HEK293 (cell line): Measurements from ENCODE around the gene STOML1.

ENCODE experiments used
- BCL11B ChIP-seq: fragments of 450-650 bp; formaldehyde crosslinking; IDR thresholded peaks from 2 replicates; pipeline ENCODE4 v1.5.1; 2016; ENCODE audit warnings: low read depth, missing biosample characterization, missing genetic modification characterization
- CTCF ChIP-seq: fragments of 450-650 bp; formaldehyde crosslinking; IDR thresholded peaks from 2 replicates; pipeline ENCODE4 v1.5.1; 2016; ENCODE audit warnings: missing biosample characterization, missing genetic modification characterization
- KLF16 ChIP-seq: fragments of 450-650 bp; formaldehyde crosslinking; IDR thresholded peaks from 2 replicates; pipeline ENCODE4 v1.5.1; 2017; ENCODE audit warnings: missing biosample characterization, missing genetic modification characterization
- YY1 ChIP-seq: fragments of 450-650 bp; formaldehyde crosslinking; IDR thresholded peaks from 2 replicates; pipeline ENCODE4 v1.5.1; 2018; ENCODE audit warnings: missing biosample characterization, missing genetic modification characterization
- ZBTB1 ChIP-seq: fragments of 450-650 bp; formaldehyde crosslinking; IDR thresholded peaks from 2 replicates; pipeline ENCODE4 v1.5.1; 2016; ENCODE audit warnings: missing biosample characterization, missing genetic modification characterization
- ZNF391 ChIP-seq: fragments of 450-650 bp; formaldehyde crosslinking; IDR thresholded peaks from 2 replicates; pipeline ENCODE4 v1.5.1; 2016; ENCODE audit warnings: low read depth, missing biosample characterization, missing genetic modification characterization, borderline replicate concordance
- ZNF629 ChIP-seq: fragments of 450-650 bp; formaldehyde crosslinking; IDR thresholded peaks from 2 replicates; pipeline ENCODE4 v1.5.1; 2017; ENCODE audit warnings: missing biosample characterization, missing genetic modification characterization
- ZSCAN16 ChIP-seq: fragments of 450-650 bp; formaldehyde crosslinking; IDR thresholded peaks from 2 replicates; pipeline ENCODE4 v1.5.1; 2016; ENCODE audit warnings: missing biosample characterization, missing genetic modification characterization

- TF ChIP-seq ZBTB1 (no peak), CTCF (tag by site-specific recombination) (no peak), ZSCAN16 (tag by site-specific recombination) (no peak), YY1 (tag by site-specific recombination) (no peak), KLF16 (tag by site-specific recombination) (no peak), ZNF629 (tag by site-specific recombination) (no peak), ZNF391 (tag by site-specific recombination) (no peak), BCL11B (no peak)
These were observed 4.8 kb upstream of the STOML1 start for GRCh38 chr15:73996939-73997338.
